Lung (tissue), 12 donors: ENCODE measurements around the gene TSSK6. TPM values are rescaled to one million over a fixed set of nuclear protein-coding genes. Genes with fewer than 3 reads are reported as not detected.

Experiments
- ATAC-seq: fragments of 200-7000 bp; cut with Tn5 transposase; one replicate; pipeline ENCODE4 v1.9.1; 2020; ENCODE audit warnings: moderate number of reproducible peaks; ENCODE audit not compliant: insufficient read depth, low FRiP score
- DNase-seq, 3 donors: peaks; one replicate each; pipeline ENCODE4 v3.0.0-alpha.2; 2013 to 2017
- H3K27ac ChIP-seq, 2 donors: one replicate each; pipeline ENCODE4 v1.5.1; 2013; ENCODE audit warnings: mild to moderate bottlenecking in 2 of 2, moderate library complexity in 2 of 2, control low read depth in 1 of 2, inconsistent platforms in 1 of 2, low read depth in 1 of 2, low read length in 1 of 2
- H3K27me3 ChIP-seq, 3 donors: one replicate each; pipeline ENCODE4 v1.5.1; 2013; ENCODE audit warnings: low read length in 2 of 3; ENCODE audit not compliant: control insufficient read depth in 3 of 3, insufficient read depth in 3 of 3
- H3K36me3 ChIP-seq, 4 donors: one replicate each; pipeline ENCODE4 v1.5.1; 2013; ENCODE audit warnings: low read length in 4 of 4, mild to moderate bottlenecking in 1 of 4, moderate library complexity in 1 of 4; ENCODE audit not compliant: control insufficient read depth in 4 of 4, insufficient read depth in 4 of 4
- H3K4me1 ChIP-seq, 5 donors: one replicate each; pipeline ENCODE4 v1.5.1; 2013; ENCODE audit warnings: low read length in 5 of 5, mild to moderate bottlenecking in 2 of 5, moderate library complexity in 1 of 5; ENCODE audit not compliant: control insufficient read depth in 5 of 5, insufficient read depth in 5 of 5
- H3K4me3 ChIP-seq: one replicate; pipeline ENCODE4 v1.5.1; 2013; ENCODE audit warnings: mild to moderate bottlenecking, control low read depth, moderate library complexity
- H3K9ac ChIP-seq, 2 donors: one replicate each; pipeline ENCODE4 v1.5.1; 2013; ENCODE audit warnings: low read length in 2 of 2, control low read depth in 1 of 2; ENCODE audit not compliant: insufficient read depth in 1 of 2
- H3K9me3 ChIP-seq, 4 donors: one replicate each; pipeline ENCODE4 v1.5.1; 2013; ENCODE audit warnings: low read length in 3 of 4, mild to moderate bottlenecking in 1 of 4, moderate library complexity in 1 of 4; ENCODE audit not compliant: control insufficient read depth in 4 of 4, insufficient read depth in 3 of 4
- WGBS, 2 donors: extraction: QIAGEN DNeasy Blood & Tissue Kit; methylation state at CpG; one replicate each; pipeline ENCODE4 v1.1.7; 2013; 5-methylcytosine and 5-hydroxymethylcytosine counted together
- polyA plus RNA-seq, 2 donors: library from polyadenylated mRNA; stranded (reverse); fragments of 200-250 nt; gene quantifications; one replicate each; pipeline ENCODE4 v1.2.1, GENCODE V29; 2013
- total RNA-seq, 2 donors: library from RNA; depleted of rRNA in 1 of 2; stranded (reverse); fragments of >200 nt in 1 of 2; gene quantifications; one replicate each; pipeline ENCODE4 v1.2.1, GENCODE V29; 2014 to 2021
- TF ChIP-seq, protein P1 (sequence below): IDR thresholded peaks from 2 replicates; pipeline ENCODE4 v1.5.1; 2012; ENCODE audit warnings: mild to moderate bottlenecking; ENCODE audit errors: control extremely low read depth, extremely low read depth
- donor health status: control.
- donor health status: control.
- donor health status: Bipolar disorder and iron deficiency.
- donor health status: healthy.
- donor health status: DM: yes; HTN: yes; CAD: no.

The TSSK6 gene
- total and polyA plus RNA-seq, 4 donors = 0.89 to 3.1 (median 2.0) TPM

DNA sequence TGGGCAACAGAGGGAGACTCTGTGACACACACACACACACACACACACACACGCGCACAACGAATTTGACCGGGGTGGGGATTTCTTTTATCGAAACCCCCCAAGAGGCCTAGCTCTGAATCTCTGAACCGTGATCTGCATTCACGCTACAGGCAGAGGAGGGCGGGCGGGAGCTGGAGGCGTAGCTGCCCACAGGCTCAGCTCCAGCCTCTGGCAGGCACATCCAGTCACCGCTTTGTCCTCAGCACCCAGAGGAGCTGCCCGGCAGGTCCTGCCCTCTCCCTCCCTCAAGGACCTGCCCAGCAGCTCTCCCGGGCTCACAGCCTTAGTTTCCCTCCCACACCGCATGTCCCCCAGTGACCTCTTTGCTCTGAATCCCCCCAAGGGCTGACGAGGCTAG is 42.7 kb upstream of the TSSK6 start:
- peaks cover 0 to 6% (median 0%) of the 10 kb centered on the region in 4 donors for H3K36me3 ChIP-seq
- WGBS, 2 donors = 84 to 87% methylated on average over 15 of the region's 15 CpGs
- ATAC-seq (no peak), DNase-seq (no peak)
- H3K9me3 ChIP-seq = no peaks in the 10 kb centered on the region
- H3K9ac ChIP-seq = no peak overlapping the region
- TF ChIP-seq, protein P1, sequence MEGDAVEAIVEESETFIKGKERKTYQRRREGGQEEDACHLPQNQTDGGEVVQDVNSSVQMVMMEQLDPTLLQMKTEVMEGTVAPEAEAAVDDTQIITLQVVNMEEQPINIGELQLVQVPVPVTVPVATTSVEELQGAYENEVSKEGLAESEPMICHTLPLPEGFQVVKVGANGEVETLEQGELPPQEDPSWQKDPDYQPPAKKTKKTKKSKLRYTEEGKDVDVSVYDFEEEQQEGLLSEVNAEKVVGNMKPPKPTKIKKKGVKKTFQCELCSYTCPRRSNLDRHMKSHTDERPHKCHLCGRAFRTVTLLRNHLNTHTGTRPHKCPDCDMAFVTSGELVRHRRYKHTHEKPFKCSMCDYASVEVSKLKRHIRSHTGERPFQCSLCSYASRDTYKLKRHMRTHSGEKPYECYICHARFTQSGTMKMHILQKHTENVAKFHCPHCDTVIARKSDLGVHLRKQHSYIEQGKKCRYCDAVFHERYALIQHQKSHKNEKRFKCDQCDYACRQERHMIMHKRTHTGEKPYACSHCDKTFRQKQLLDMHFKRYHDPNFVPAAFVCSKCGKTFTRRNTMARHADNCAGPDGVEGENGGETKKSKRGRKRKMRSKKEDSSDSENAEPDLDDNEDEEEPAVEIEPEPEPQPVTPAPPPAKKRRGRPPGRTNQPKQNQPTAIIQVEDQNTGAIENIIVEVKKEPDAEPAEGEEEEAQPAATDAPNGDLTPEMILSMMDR = no peak
- no peak overlapping the region for H3K4me3 ChIP-seq
- H3K4me1 ChIP-seq = no peaks in the 10 kb centered on the region
- H3K27me3 ChIP-seq = no peaks in the 10 kb centered on the region
- no peak overlapping the region for H3K27ac ChIP-seq

DNA sequence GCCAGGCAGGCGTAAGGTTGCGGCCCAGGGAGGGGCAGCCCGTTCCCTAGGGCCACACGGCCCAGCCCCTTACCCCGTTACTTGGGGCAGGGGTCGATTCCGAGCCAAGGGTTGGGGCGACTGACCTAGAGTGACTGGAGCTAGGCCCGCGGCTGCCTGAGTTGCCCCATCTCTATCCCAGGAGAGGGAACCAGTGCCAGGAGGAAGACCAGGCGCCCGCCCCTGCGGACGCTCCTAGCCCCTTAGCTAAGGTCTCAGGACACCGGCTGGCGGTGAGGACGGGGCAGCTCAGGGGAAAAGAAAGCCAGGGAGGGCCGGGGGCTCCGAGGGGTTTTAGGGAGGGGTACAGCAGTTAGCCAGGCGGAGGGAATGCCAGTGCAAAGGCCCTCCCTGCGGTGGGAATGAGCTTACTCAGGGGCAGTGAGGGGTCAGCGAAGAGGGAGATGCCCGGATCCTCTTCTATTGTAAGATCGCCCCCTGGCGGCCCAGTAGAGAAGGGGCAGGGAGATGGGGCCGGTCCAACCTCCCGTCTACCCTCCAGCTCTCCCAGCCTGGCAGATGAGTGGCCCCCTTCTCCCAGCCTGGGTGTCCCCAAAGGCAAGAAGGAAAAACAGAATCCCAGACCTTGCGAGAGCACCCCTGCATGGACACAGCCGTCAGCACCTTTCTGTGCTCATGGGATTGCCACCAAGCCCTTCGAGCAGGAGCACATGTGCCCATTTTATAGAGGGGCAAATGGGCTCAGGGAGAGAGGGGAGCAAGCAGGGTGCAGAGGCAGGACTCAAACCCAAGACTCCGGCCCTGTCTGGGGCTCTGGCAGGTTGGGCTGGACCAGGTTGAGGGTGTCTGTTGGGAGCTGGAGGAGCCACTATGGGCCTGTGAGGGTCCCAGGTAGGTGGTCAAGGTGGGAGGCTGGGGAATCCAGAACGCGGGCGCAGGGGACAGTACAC is 39.0 kb upstream of the TSSK6 start:
- Histone ChIP-seq H3K9me3 (peaks cover 0 to 2% (median 0%) of the 10 kb centered on the region in 4 donors), H3K27ac (no peak overlapping the region), H3K36me3 (peaks cover 0 to 6% (median 0%) of the 10 kb centered on the region in 4 donors), H3K27me3 (peaks cover 0 to 4% (median 0%) of the 10 kb centered on the region in 3 donors), H3K4me3 (no peak overlapping the region), H3K9ac (no peak overlapping the region), H3K4me1 (peaks cover 0 to 8% (median 0%) of the 10 kb centered on the region in 5 donors)
- ATAC-seq (no peak), DNase-seq (no peak)
- WGBS, 2 donors = 67 to 68% methylated on average over 34 of the region's 34 CpGs
- TF ChIP-seq, protein P1 = peak; percentile 23

DNA sequence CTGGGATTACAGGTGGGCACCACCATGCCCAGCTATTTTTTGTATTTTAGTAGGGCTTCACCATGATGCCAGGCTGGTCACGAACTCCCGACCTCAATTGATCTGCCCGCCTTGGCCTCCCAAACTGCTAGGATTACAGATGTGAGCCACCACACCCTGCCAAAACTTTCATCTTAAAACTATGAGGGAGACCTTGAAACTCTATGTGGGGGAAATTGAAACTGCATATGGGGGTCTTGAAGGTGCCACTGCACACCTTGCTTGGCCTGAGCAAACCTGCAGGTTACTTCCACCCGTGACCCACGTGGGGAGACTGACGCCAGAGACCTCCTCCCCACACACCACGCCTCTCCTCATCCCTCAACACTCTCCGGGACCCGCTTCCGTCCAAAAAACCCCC is 38.3 kb upstream of the TSSK6 start:
- H3K9ac ChIP-seq = no peak overlapping the region
- 87 to 93% methylated on average over 10 of the region's 10 CpGs for WGBS, 2 donors
- H3K27me3 ChIP-seq = peaks cover 0 to 4% (median 4%) of the 10 kb centered on the region in 3 donors
- DNase-seq (no peak), ATAC-seq (no peak)
- TF ChIP-seq, protein P1 = no peak
- peaks cover 0 to 9% (median 0%) of the 10 kb centered on the region in 5 donors for H3K4me1 ChIP-seq
- H3K4me3 ChIP-seq = no peak overlapping the region
- H3K27ac ChIP-seq = no peak overlapping the region
- no peaks in the 10 kb centered on the region for H3K36me3 ChIP-seq
- H3K9me3 ChIP-seq = peaks cover 0 to 6% (median 0%) of the 10 kb centered on the region in 4 donors
